GM08714 (cell line): ENCODE data around the gene FBXL12.
"Not testable (repeated sequence)": the region's sequence is repeated elsewhere in the genome, so short reads cannot be mapped to it uniquely, and the experiment has no call there.

Experiments
- H3K4me3 ChIP-seq: fragments of 200-500 bp; sonication (Bioruptor generic); 2 replicates; pipeline ENCODE4 v1.5.1; 2014; ENCODE audit warnings: mild to moderate bottlenecking, low read length, inconsistent platforms
- ZNF274 ChIP-seq: IDR thresholded peaks from 2 replicates; pipeline ENCODE4 v1.6.1; 2012; ENCODE audit warnings: mild to moderate bottlenecking, low read depth, low read length

Gene FBXL12

GRCh38 chr19:9848060-9848459, 29.2 kb upstream of the FBXL12 start:
- TF ChIP-seq ZNF274, result no peak
- H3K4me3 ChIP-seq, result no peak overlapping the region

DNA sequence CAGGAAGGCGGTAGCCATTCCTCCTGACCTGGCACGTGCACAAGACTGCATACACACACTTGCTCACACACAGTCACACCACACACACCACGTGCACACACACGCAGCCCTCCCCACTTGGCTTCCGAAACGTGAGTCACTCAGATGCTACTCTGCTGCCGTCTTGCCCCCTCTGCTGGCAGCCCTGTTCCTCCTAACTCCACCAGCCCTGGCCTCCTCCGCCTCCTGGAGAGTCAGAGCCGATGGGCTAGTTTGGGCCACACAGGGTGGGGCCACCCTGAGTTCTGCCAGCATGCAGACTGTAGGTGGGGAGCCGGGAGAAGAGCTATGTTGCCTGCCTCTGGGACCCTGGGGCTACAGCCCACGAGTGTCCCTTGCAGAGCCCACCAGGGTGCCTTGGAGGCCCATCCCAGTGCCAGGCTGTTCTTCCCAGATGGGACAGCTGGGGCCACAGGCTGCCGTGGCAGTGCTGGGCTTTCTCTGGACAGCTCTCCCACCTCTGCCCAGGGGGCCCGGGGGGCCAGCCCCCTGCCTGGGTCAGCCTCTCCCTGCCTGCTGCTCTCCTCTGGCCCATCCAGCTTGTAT, 28.3 kb upstream of the FBXL12 start:
- TF ChIP-seq ZNF274, result no peak
- no peak overlapping the region for H3K4me3 ChIP-seq

DNA sequence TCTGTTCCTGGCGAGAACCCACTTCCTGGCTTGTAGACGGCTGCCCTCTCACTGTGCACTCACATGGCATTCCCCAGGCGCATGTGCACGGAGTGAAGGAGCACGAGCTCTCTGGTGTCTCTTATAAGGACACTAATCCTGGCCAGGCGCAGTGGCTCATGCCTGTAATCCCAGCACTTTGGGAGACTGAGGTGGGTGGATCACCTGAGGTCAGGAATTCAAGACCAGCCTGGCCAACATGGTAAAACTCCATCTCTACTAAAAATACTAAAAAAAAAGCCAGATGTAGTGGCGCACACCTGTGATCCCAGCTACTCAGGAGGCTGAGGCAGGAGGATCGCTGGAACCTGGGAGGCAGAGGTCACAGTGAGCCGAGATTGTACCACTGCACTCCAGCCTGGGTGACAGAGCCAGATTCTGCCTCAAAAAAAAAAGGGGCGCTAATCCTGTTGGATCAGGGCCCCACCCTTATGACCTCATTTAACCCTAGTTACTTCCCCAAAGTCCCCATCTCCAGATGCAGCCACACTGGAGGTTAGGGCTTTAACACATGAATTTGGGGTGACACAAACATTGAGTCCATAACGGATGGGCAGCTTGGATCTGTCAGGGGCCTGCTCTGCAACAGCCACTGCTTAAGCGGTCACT, 24.9 kb upstream of the FBXL12 start:
- not testable (repeated sequence) for H3K4me3 ChIP-seq

DNA sequence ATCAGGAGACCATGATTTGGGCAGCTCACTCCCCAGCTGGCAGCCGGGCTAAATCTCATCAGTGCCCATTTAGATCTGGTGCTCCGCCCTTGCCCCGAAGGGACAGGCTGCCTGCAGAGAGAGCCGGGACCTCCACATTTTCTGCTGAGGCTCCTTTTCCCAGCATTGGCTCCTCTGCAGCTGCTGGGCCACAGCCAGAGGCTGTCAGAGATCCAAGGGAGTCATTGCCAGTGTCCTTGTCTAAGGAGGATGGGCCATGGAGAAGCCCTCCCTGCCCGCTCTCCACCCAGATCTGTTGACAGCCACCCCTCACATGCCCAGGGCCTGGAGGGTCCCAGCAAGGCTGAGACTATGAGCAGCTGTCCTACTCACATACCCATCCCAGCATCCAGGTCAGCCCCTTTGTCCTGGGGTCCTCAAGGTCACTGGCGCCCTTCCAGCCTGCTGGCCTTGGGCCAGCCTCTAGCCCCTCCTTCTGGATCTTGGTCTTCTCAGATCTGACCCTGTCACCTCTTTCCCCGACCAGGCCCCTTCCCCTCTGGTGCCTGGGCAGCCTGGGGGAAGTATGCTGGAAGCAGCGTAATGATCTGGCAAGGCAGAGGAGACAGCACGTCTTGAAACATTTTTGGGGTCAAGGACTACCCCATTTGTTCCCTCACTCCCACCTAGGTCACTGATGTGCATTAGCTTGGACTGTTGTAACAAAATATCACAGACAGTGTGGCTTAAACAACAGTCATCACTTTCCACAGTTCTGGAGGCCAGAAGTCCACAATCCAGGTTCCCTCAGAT, 24.2 kb upstream of the FBXL12 start:
- no peak for TF ChIP-seq ZNF274
- no peak overlapping the region for H3K4me3 ChIP-seq

DNA sequence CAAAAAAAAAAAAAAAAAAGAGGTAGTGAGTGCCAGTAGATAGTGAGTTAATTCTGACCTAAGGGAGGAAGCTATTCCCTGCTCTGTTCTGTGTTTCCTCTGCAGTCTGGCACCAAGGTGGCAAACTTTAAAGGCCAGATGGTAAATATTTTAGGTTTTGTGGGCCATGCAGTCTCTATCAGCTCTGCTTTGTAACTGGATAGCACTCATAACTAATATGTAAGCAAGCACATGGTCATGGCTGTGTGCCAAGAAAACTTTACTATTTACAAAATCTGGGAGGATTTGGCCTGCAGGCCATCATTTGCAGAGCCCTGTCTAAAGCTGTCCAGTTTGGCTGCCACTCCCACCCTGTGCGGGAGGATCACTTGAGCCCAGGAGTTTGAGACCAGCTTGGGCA, 20.5 kb upstream of the FBXL12 start:
- no peak for TF ChIP-seq ZNF274

GRCh38 chr19:9838324-9838723, 19.4 kb upstream of the FBXL12 start:
- TF ChIP-seq ZNF274, result no peak
- no peak overlapping the region for H3K4me3 ChIP-seq

More for the DNA sequence above, 20.5 kb upstream of the FBXL12 start:
- H3K4me3 ChIP-seq, result no peak overlapping the region

DNA sequence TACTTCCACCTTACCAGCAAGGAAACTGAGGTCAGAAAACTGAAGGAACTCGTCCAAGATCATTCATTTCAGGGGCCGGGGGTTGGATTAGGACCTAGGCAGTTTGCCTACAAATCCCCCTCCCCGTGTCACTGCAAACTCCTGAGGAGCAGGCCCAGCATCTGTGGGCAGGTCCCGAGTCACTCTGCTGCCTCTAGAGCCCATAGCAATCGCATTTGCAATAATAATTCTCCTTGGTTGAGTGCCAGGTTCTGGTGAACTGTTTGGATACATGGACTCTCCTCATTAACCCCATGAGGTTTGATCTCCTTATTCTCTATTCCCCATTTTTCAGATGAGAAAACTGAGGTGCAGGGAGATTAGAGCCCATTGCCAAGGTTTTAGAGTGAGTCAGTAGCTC, 17.1 kb upstream of the FBXL12 start:
- no peak for TF ChIP-seq ZNF274

GRCh38 chr19:9835507-9835949, 16.6 kb upstream of the FBXL12 start:
- peak overlapping the region; percentile 93 for H3K4me3 ChIP-seq
- TF ChIP-seq ZNF274, result no peak

More for the DNA sequence above, 17.1 kb upstream of the FBXL12 start:
- H3K4me3 ChIP-seq, result peak overlapping the region; percentile 93

DNA sequence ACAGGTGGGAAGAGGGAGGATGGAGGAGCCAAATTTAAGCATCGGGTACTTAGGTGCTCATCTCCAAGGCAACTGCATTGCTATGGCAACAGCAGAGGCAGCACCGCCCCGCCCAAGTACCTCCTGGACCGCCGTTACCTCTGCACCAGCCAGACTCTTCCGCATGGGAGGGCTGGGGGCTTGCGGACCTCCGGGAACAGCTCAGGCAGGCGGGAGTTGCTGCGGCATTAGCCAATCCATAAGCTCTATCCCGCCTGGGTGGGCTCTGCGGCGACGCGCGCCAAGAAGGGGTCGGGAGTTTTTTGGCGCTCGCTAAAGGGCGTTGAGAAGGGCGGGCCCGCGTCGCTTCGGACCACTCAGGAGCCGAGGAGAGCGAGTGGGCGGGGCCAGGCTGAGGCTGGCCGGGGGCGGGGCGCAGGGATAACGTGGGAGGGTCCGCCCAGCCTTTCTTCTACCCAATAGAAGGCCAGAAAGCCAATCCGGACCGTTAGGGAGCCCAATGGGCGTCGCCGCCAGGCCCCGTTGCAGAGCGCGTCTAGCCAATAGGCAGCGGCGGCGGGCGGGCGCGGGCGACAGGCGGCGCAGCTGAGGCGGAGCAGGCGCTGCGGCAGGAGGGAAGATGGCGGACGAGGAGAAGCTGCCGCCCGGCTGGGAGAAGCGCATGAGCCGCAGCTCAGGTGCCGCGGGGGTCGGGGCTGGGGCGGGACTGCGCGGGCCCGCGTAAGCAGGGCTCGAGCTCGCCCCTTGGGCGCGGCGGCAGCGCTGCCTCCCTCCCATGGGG, 16.0 kb upstream of the FBXL12 start, which contains the start of gene PIN1:
Gene PIN1, plus strand, starts transcription at position 593 of the 781 bp plus-strand sequence. Its CDS starts 27 bp downstream, at position 620.
- no peak for TF ChIP-seq ZNF274
- peak within 1 kb of the TSS; percentile 93 for H3K4me3 ChIP-seq

GRCh38 chr19:9834307-9834725, 15.4 kb upstream of the FBXL12 start:
- H3K4me3 ChIP-seq, result peak overlapping the region; percentile 62; the same call in 1 of the 2 replicates
- TF ChIP-seq ZNF274, result no peak

GRCh38 chr19:9828551-9829063, 9.7 kb upstream of the FBXL12 start:
- no peak for TF ChIP-seq ZNF274
- peak overlapping the region; percentile 84 for H3K4me3 ChIP-seq

- no peak for TF ChIP-seq ZNF274
- peak within 1 kb of the TSS; percentile 84 for H3K4me3 ChIP-seq
Observed at GRCh38 chr19:9827289-9828238, 8.7 kb upstream of the FBXL12 start, which contains the start of gene UBL5. UBL5 (plus strand) TSS chr19:9827918; CDS start chr19:9828338, 420 bp downstream.

- no peak for TF ChIP-seq ZNF274
- no peak overlapping the region for H3K4me3 ChIP-seq
Observed at GRCh38 chr19:9823816-9824215, 4.9 kb upstream of the FBXL12 start.

- peak overlapping the region; percentile 43; the same call in 1 of the 2 replicates for H3K4me3 ChIP-seq
Observed at GRCh38 chr19:9820034-9820433, 1.2 kb upstream of the FBXL12 start.
